ENCODE data around the gene ERGIC1. TPM values are rescaled to one million over a fixed set of nuclear protein-coding genes. Genes with fewer than 3 reads are reported as not detected.
"Not testable (repeated sequence)": the region's sequence is repeated elsewhere in the genome, so short reads cannot be mapped to it uniquely, and the experiment has no call there.

ERGIC1 gene
- total and polyA plus RNA-seq, 8 donors: 54.8 to 101 (median 75.6) TPM

- H3K27me3 ChIP-seq: no peaks in the 10 kb centered on the region
- intact Hi-C loops (cut with DNase I): no loop called here
- TF ChIP-seq CTCF (IDR thresholded peaks at IDR 0.05): no peak
- H3K9me3 ChIP-seq: no peaks in the 10 kb centered on the region
- H3K4me3 ChIP-seq: no peak overlapping the region
- peaks cover 0 to 4% (median 3%) of the 10 kb centered on the region in 3 donors for H3K4me1 ChIP-seq
- DNase-seq (no peak), FAIRE-seq (no peak), ATAC-seq (no peak)
- H3K36me3 ChIP-seq: no peaks in the 10 kb centered on the region
- no peak overlapping the region for H3K27ac ChIP-seq
- 79 to 86% methylated on average over 9 of the region's 9 CpGs for WGBS, 2 donors
Measured at GRCh38 chr5:172805736-172806255, 28.3 kb upstream of the ERGIC1 start.

GRCh38 chr5:172806897-172807672, 27.0 kb upstream of the ERGIC1 start:
- Histone ChIP-seq H3K4me3 (peak overlapping the region in 2 of 4 donors; percentile 7 to 19), H3K27ac (peak overlapping the region; percentile 16 to 91 (median 73)), H3K9me3 (no peaks in the 10 kb centered on the region), H3K36me3 (no peaks in the 10 kb centered on the region), H3K27me3 (no peaks in the 10 kb centered on the region), H3K4me1 (peaks cover 0 to 4% (median 3%) of the 10 kb centered on the region in 3 donors)
- 53 to 54% methylated on average over 24 of the region's 24 CpGs for WGBS, 2 donors
- intact Hi-C loops (cut with DNase I): no loop called here
- FAIRE-seq: no peak
- ATAC-seq: peak; percentile 99
- peak; percentile 87 to 94 (median 92) for DNase-seq
- no peak for TF ChIP-seq CTCF (IDR thresholded peaks at IDR 0.05)

GRCh38 chr5:172807766-172808311, 26.2 kb upstream of the ERGIC1 start:
- WGBS, 2 donors: 88 to 91% methylated on average over 11 of the region's 11 CpGs
- intact Hi-C loops (cut with DNase I): no loop called here
- H3K4me1 ChIP-seq: peaks cover 0 to 4% (median 3%) of the 10 kb centered on the region in 3 donors
- ATAC-seq (peak in 2 of 4 donors; percentile 4 to 16), DNase-seq (no peak), FAIRE-seq (no peak)
- peak overlapping the region; percentile 16 to 91 (median 73) for H3K27ac ChIP-seq
- H3K9me3 ChIP-seq: no peaks in the 10 kb centered on the region
- no peak for TF ChIP-seq CTCF (IDR thresholded peaks at IDR 0.05)
- no peaks in the 10 kb centered on the region for H3K36me3 ChIP-seq
- H3K4me3 ChIP-seq: peak overlapping the region in 2 of 4 donors; percentile 7 to 19
- no peaks in the 10 kb centered on the region for H3K27me3 ChIP-seq

GRCh38 chr5:172809774-172810173, 24.3 kb upstream of the ERGIC1 start:
- H3K9me3 ChIP-seq: no peaks in the 10 kb centered on the region
- intact Hi-C loops (cut with DNase I): no loop called here
- no peaks in the 10 kb centered on the region for H3K27me3 ChIP-seq
- no peak overlapping the region for H3K27ac ChIP-seq
- TF ChIP-seq CTCF (IDR thresholded peaks at IDR 0.05): no peak
- H3K36me3 ChIP-seq: no peaks in the 10 kb centered on the region
- DNase-seq (no peak), FAIRE-seq (no peak), ATAC-seq (no peak)
- 97 to 98% methylated on average over 2 of the region's 2 CpGs for WGBS, 2 donors
- H3K4me1 ChIP-seq: peaks cover 0 to 4% (median 3%) of the 10 kb centered on the region in 3 donors
- H3K4me3 ChIP-seq: no peak overlapping the region

- H3K4me3 ChIP-seq; H3K4me1 ChIP-seq; H3K27ac ChIP-seq; H3K27me3 ChIP-seq; ATAC-seq; DNase-seq; FAIRE-seq; H3K36me3 ChIP-seq; intact Hi-C loops (cut with DNase I); H3K9me3 ChIP-seq: not testable (repeated sequence)
- WGBS, 2 donors: 93 to 96% methylated on average over 4 of the region's 4 CpGs
Measured at GRCh38 chr5:172810996-172811395, 23.1 kb upstream of the ERGIC1 start.
